HG03432 (cell line): Measurements from ENCODE around the gene NFIA.

Experiments
- ATAC-seq: cut with Tn5 transposase; IDR thresholded peaks from one replicate; pipeline ENCODE4 v1.9.1; 2021; ENCODE audit warnings: mild to moderate bottlenecking, moderate library complexity; ENCODE audit not compliant: unreplicated experiment

The NFIA gene

GRCh38 chr1:61378494-61379180 is 296.3 kb downstream of the NFIA start:
- no peak for ATAC-seq

GRCh38 chr1:61379693-61380092 is 297.3 kb downstream of the NFIA start:
- no peak for ATAC-seq

- ATAC-seq, result no peak
Observed at GRCh38 chr1:61380561-61380960, 298.2 kb downstream of the NFIA start.

GRCh38 chr1:61386323-61386722 is 304.0 kb downstream of the NFIA start:
- no peak for ATAC-seq

- no peak for ATAC-seq
Observed at GRCh38 chr1:61386770-61387169, 304.4 kb downstream of the NFIA start.

- ATAC-seq, result no peak
Observed at GRCh38 chr1:61387829-61388228, 305.5 kb downstream of the NFIA start.

- no peak for ATAC-seq
Observed at GRCh38 chr1:61388566-61388965, 306.2 kb downstream of the NFIA start.

- no peak for ATAC-seq
Observed at GRCh38 chr1:61389194-61389925, 307.0 kb downstream of the NFIA start.

GRCh38 chr1:61389926-61390845 is 307.8 kb downstream of the NFIA start:
- no peak for ATAC-seq

GRCh38 chr1:61391730-61392129 is 309.4 kb downstream of the NFIA start:
- ATAC-seq, result no peak

- ATAC-seq, result no peak
Observed at GRCh38 chr1:61392409-61393242, 310.3 kb downstream of the NFIA start.

GRCh38 chr1:61393575-61393974 is 311.2 kb downstream of the NFIA start:
- no peak for ATAC-seq

- no peak for ATAC-seq
Observed at GRCh38 chr1:61395146-61395800, 312.9 kb downstream of the NFIA start.

- ATAC-seq, result no peak
Observed at GRCh38 chr1:61397495-61397894, 315.1 kb downstream of the NFIA start.

GRCh38 chr1:61397935-61398334 is 315.6 kb downstream of the NFIA start:
- ATAC-seq, result no peak

GRCh38 chr1:61399199-61399598 is 316.8 kb downstream of the NFIA start:
- ATAC-seq, result no peak

- no peak for ATAC-seq
Observed at GRCh38 chr1:61400131-61400770, 317.9 kb downstream of the NFIA start.

GRCh38 chr1:61400997-61401396 is 318.6 kb downstream of the NFIA start:
- no peak for ATAC-seq
